Activated gamma-delta T cell treated with anti-CD3 and anti-CD28 coated beads, Interleukin-2, amount 50 U/mL, for 16 hours (primary cell): ENCODE results near the gene ST6GALNAC1.
"Not testable (repeated sequence)": the region's sequence is repeated elsewhere in the genome, so short reads cannot be mapped to it uniquely, and the experiment has no call there.

Source experiments
- DNase-seq: peaks from one replicate; pipeline ENCODE4 v3.0.0-alpha.2; 2020; ENCODE audit warnings: low read depth

Gene ST6GALNAC1

GRCh38 chr17:76611758-76612157 is 31.8 kb downstream of the ST6GALNAC1 start:
- DNase-seq: no peak

DNA sequence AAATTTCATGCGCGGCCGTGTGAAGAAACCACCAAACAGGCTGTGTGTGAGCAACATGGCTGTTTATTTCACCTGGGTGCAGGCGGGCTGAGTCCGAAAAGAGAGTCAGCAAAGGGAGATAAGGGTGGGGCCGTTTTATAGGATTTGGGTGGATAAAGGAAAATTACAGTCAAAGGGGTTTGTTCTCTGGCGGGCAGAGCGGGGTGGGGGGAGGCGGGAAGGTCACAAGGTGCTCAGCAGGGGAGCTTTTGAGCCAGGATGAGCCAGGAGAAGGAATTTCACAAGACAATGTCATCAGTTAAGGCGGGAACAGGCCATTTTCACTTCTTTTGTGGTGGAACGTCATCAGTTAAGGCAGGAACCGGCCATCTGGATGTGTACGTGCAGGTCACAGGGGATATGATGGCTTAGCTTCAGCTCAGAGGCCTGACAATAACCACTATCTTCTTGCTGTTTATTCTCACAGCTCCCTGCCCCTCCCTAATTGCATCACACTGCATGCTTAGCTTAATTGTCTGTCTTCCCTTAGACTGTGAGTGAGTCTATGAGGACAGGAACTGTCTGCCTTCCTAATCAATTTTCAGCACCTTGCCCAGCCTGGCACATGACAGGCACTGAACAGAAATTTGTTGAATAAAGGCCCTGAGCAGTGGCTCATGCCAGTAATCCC is 32.3 kb downstream of the ST6GALNAC1 start:
- DNase-seq: not testable (repeated sequence)

GRCh38 chr17:76606685-76607084 is 36.9 kb downstream of the ST6GALNAC1 start:
- not testable (repeated sequence) for DNase-seq

GRCh38 chr17:76601065-76601464 is 42.5 kb downstream of the ST6GALNAC1 start:
- DNase-seq: no peak

DNA sequence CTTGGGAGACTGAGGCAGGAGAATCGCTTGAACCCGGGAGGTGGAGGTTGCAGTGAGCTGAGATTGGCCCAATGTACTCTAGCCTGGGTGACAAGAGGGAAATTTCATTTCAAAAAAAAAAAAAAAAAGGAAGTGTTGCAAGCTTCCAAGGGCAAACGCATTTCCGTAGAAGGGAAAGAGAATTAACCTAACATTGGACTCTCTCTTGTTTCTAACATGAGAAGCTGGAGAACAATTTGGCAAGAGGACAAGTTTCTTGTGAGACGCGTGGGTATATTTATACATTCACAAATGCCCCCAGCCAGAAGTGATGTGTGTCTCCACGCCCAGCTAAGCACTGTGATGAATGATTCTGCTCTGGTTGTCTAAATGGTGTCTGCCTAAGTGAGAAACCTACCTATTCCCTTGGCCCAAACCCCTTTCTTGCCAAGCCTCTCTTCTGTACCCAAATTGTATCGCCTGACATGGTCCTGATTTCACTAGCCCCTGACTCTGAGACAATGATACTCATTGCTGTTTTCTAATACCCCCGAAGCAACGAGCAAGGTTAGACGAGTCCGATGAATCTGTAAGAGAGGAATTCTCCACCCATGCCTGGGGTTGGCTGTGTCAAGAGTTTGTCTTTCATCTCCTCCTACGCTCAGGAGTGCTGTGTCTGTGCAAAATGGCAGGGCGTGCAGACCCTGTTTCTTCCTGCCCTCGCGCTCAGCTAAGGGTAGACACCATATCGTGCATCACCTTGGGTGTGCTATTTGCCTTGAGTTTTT is 43.7 kb downstream of the ST6GALNAC1 start:
- DNase-seq: no peak

- DNase-seq: no peak
Measured at GRCh38 chr17:76598004-76598439, 45.5 kb downstream of the ST6GALNAC1 start.

DNA sequence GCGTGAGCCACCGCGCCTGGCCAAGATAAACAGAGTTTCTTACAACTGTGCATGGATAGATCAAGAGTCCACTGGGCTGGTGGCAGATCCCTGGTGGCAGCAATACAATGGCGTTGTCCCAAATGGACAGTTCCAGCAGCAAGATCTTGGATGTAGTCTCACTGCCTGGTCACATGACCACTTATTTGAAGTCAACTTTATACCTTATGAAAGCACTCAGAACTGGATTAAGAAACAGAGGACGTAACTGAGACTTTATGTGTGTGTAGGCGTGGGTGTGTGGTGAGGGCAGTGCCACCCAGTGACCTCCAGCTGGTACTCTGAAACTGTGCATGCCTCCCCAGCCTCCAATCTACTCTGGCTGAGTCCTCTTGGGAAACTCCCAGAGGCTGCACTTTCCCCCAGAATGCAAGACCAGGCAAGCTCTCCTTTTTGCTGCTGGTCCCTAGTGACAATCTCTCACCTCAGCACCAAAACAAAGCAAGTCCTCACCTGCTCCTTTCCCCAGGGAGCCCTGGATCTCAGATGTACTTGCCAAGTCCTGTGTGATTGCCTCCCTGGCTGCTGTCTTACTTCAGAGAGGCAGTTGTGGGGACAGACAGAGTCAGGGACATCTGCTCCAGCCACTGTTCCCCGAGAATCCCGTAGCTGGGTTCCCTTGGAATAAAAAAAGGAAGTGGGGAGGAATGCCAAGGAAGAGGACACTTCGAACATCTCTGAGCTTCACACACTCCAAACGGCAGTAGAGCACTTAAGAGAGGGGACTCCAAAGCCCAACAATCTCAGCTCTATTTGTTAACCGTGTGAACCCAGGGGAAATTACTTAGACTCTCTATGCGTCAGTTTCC is 46.2 kb downstream of the ST6GALNAC1 start:
- no peak for DNase-seq

GRCh38 chr17:76594690-76595089 is 48.9 kb downstream of the ST6GALNAC1 start:
- DNase-seq: no peak

DNA sequence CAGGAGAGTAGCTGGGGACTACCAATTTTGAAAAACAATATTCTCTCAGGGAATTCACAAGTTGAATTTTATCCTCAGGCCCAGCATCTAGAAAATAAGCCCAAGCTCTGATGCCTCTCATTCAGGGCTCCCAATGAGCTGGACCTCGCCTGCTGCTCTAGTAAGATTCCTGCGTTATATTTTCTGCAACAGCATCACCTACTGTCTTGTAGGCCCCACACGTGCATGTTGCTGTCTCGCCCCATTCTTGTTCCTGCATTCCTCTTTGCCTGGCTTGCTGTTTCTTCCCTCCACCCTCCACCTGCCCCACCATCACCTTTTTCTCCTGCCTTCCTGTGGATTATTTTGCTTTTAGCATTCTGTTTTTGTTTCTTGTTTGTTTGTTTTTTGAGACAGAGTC is 49.6 kb downstream of the ST6GALNAC1 start:
- DNase-seq: no peak

GRCh38 chr17:76593384-76593826 is 50.2 kb downstream of the ST6GALNAC1 start:
- DNase-seq: no peak

DNA sequence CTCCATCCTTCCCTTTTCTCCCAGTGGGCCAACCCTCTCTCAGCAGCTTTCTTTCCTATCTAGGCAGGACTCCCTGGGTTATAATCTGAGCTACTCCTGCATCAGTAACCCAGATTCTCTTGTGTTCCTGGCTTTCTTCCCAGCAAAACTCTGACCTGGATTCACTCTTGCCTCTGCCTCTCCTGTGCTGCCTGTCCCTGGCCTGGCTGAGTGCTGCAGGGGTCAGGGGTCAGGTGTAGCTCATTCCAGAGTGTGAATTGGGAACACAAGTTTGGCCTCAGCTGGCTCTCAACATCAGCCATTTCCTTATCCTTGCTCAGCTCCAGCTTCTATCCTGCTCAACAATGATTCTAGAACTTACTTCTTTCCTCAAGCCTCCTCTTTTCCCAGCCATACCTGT is 55.4 kb downstream of the ST6GALNAC1 start:
- no peak for DNase-seq

GRCh38 chr17:76586741-76587487 is 56.6 kb downstream of the ST6GALNAC1 start:
- no peak for DNase-seq

DNA sequence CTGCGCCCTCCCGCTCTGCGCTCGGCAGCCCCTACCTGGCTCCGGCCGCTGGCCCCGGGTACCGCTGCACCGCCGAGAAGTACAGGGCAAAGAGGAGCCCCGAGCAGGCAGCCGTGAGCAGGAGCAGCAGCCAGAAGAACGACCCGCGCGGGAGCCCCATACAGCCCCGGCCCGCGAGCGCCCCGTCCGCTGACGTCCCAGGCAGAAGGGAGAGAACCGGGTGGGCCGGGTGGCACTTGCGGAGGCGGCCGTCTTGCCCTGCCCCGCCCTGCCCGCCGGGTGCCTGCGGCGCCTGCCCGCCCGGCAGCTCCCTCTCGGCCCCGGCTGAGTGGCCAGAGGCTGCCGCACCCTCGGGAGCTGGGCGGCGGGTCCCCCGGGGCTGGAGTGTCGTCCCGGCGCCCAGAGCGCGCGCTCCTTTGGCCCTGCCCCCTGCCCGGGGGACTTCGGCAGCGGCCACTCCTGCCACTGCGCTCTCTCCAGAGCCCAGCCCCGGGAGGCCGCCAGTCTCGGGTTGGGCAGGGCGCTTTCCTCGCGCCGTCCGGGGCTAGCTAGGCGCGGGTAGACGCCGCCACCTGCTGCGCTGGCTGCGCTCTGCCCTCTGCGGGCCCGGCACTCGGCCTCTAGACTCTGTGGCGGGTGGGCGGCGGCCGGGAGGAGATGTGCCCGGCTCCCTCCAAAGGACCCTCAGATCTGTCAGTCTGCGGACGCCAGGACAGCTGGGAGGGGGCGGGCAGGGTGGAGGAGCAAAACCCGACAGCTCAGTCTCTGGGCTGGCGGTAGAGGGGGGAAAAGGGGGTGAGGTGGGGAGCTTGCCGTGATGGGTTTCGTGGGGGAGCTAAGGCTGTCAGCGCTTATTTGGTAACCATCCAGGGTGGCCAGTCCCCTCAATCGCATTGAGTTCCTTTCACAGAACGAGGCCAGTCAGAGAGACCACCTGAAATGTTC is 57.6 kb downstream of the ST6GALNAC1 start, which contains the start of gene ST6GALNAC2:
TSS of gene ST6GALNAC2 (minus strand) at position 212 of the 945 bp plus-strand sequence. CDS start at position 160, 52 bp downstream.
- DNase-seq: peak; percentile 17

GRCh38 chr17:76585033-76585648 is 58.4 kb downstream of the ST6GALNAC1 start:
- DNase-seq: no peak

GRCh38 chr17:76584427-76585032 is 59.0 kb downstream of the ST6GALNAC1 start:
- DNase-seq: no peak

DNA sequence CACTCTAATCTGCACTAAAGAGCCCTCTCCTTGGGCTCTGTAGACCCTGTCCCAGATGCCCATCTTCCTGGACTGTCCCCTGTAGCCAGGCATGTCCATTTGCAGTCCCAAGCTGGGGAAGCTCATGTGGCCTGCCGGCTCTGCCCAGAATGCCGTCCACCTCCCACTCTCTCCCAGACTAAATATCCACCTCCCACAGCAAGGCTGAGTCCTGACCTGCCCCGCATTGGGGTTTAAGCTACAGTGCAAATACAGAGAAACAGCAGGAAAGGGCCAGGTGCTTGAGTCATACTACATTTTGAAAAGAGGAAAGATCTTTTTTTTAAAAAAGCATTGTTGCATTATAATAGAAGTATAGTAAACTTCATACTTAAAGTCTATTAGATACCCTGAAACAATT is 60.9 kb downstream of the ST6GALNAC1 start:
- no peak for DNase-seq

DNA sequence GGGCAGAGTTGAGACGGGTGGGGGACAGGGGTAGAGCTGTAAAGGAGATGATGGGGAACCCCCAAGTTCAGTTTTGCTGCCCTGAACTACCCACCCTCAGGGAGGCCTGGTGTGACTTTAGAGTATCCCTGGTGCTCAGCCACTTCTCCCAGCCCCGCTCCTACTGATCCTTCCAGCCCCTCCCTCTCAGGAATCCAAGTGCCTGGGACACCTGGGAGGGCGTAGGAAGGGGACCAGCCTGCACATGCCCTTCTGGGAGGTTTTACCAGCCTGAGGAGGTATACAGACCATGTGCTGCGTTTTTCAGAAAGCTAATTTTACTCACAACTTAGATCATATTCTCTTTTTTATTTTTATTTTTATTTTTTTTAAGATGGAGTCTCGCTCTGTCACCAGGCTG is 62.0 kb downstream of the ST6GALNAC1 start:
- DNase-seq: no peak

GRCh38 chr17:76579281-76579680 is 64.3 kb downstream of the ST6GALNAC1 start:
- no peak for DNase-seq

- no peak for DNase-seq
Measured at GRCh38 chr17:76578376-76578775, 65.2 kb downstream of the ST6GALNAC1 start.

DNA sequence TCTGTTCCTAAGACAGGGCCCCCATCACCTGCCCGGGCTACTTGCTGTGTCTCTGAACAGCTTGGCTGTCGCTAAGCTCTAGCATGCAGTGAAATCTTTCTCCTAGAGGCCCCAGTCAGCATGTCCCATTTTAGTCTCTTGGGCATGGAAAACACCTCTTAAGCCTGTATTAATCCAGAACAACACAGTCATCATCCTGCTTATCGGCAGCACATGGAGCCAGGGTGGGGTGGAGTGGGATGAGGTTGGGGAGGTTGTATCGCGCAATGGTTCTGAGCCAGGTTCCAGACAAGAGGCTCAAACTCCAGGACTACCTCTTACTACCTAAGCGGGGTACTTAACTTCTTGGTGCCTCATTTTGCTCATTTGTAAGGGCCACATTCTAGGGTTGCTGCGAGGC is 65.7 kb downstream of the ST6GALNAC1 start:
- no peak for DNase-seq
